Subcutaneous abdominal adipose tissue (tissue), 5 donors: ENCODE results near the gene MACC1.

Experiments used
- H3K27ac ChIP-seq: one replicate; pipeline ENCODE4 v1.7.0; 2013; ENCODE audit warnings: low read depth, mild to moderate bottlenecking, inconsistent platforms, low read length, moderate library complexity
- H3K27me3 ChIP-seq, 5 donors: one replicate each; pipeline ENCODE4 v1.7.0; 2013; ENCODE audit warnings: low read length in 5 of 5, inconsistent platforms in 1 of 5; ENCODE audit not compliant: control insufficient read depth in 5 of 5, insufficient read depth in 4 of 5
- H3K36me3 ChIP-seq, 5 donors: one replicate each; pipeline ENCODE4 v1.7.0; 2013; ENCODE audit warnings: low read length in 5 of 5; ENCODE audit not compliant: control insufficient read depth in 5 of 5, insufficient read depth in 5 of 5
- H3K4me1 ChIP-seq, 5 donors: one replicate each; pipeline ENCODE4 v1.7.0; 2013; ENCODE audit warnings: low read length in 5 of 5, mild to moderate bottlenecking in 3 of 5, moderate library complexity in 1 of 5; ENCODE audit not compliant: control insufficient read depth in 5 of 5, insufficient read depth in 5 of 5
- H3K4me3 ChIP-seq, 5 donors: one replicate each; pipeline ENCODE4 v1.7.0; 2013; ENCODE audit warnings: low read length in 5 of 5, low read depth in 1 of 5
- H3K9ac ChIP-seq, 5 donors: one replicate each; pipeline ENCODE4 v1.7.0; 2013; ENCODE audit warnings: low read length in 5 of 5, mild to moderate bottlenecking in 4 of 5, moderate library complexity in 3 of 5
- H3K9me3 ChIP-seq, 5 donors: one replicate each; pipeline ENCODE4 v1.7.0; 2013; ENCODE audit warnings: low read length in 5 of 5; ENCODE audit not compliant: control insufficient read depth in 5 of 5
- donor health status: healthy.
- donor health status: healthy.
- donor health status: healthy.
- donor health status: healthy.
- donor health status: healthy.

The MACC1 gene, protein sequence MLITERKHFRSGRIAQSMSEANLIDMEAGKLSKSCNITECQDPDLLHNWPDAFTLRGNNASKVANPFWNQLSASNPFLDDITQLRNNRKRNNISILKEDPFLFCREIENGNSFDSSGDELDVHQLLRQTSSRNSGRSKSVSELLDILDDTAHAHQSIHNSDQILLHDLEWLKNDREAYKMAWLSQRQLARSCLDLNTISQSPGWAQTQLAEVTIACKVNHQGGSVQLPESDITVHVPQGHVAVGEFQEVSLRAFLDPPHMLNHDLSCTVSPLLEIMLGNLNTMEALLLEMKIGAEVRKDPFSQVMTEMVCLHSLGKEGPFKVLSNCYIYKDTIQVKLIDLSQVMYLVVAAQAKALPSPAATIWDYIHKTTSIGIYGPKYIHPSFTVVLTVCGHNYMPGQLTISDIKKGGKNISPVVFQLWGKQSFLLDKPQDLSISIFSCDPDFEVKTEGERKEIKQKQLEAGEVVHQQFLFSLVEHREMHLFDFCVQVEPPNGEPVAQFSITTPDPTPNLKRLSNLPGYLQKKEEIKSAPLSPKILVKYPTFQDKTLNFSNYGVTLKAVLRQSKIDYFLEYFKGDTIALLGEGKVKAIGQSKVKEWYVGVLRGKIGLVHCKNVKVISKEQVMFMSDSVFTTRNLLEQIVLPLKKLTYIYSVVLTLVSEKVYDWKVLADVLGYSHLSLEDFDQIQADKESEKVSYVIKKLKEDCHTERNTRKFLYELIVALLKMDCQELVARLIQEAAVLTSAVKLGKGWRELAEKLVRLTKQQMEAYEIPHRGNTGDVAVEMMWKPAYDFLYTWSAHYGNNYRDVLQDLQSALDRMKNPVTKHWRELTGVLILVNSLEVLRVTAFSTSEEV

DNA sequence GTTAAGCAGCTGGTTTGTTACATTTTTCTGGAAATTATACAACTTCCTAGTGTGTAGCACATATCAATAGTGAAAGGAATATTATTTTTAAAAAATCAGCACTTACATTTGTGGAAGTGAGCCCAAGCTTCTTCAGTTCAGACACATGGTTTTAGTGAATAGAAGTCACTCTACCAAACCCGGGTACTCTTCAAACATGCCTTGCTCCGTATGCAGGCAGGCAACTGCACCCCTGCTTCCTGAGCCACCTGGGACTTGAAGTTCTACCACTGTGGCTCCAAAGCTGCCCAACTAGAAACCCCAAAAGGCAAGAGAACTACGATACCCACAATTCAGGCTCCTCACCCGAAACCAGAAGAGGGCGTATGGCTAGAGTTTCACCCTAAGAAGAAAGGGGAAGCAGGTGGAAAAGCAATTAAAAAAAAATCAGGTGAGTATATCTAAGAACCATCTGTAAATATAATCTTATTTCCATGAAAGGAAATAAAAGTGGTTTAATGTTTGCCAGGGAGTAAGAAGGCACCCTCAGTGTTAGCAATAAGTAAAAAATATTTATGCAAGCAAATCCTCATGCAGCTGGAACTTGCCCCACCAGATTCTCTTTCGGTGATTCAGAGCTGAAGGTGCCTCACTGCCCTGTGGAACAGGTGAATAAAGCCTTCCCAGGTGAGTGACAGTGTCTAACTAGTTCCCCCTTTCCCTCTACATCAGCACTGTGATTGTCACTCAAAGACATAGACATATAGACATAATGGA, at the start of gene MACC1:
Gene MACC1 (minus strand): TSS at position 192 of the 756 bp plus-strand sequence. CDS start 55,522 bp downstream, outside the sequence.
- no peaks in the 10 kb centered on the region for H3K36me3 ChIP-seq
- peak within 1 kb of the TSS in 3 of 5 donors; percentile 33 to 43 (median 40) for H3K4me3 ChIP-seq
- no peak within 1 kb of the TSS for H3K27ac ChIP-seq
- H3K9ac ChIP-seq, result peak within 1 kb of the TSS in 1 of 5 donors; percentile 17
- no peaks in the 10 kb centered on the region for H3K9me3 ChIP-seq
- no peaks in the 10 kb centered on the region for H3K27me3 ChIP-seq
- H3K4me1 ChIP-seq, result peaks cover 0 to 13% (median 3%) of the 10 kb centered on the region in 5 donors

DNA sequence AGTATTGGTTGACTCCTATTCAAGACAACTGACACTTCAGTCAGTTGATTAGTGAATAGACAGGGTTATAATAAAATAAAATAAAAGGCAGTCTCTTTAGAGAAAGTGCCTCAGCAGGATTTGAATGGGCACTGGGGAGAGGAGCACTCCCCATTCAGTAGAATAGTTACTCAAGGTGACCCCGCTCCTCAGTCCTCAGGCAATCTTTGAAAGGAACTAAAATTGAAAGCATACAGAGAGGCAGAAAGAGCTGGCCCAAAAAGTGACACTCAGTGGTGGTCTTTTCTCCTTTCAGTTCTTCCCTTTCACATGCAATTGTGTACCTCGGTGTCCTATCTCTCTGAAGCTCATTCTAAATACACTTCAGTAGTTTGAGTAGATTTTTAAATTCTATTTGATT, 47.4 kb upstream of the MACC1 start:
- no peaks in the 10 kb centered on the region for H3K36me3 ChIP-seq
- no peak overlapping the region for H3K9ac ChIP-seq
- no peak overlapping the region for H3K27ac ChIP-seq
- peaks cover 0 to 2% (median 0%) of the 10 kb centered on the region in 5 donors for H3K27me3 ChIP-seq
- H3K4me1 ChIP-seq, result peaks cover 0 to 7% (median 0%) of the 10 kb centered on the region in 5 donors
- H3K9me3 ChIP-seq, result no peaks in the 10 kb centered on the region
- H3K4me3 ChIP-seq, result no peak overlapping the region

DNA sequence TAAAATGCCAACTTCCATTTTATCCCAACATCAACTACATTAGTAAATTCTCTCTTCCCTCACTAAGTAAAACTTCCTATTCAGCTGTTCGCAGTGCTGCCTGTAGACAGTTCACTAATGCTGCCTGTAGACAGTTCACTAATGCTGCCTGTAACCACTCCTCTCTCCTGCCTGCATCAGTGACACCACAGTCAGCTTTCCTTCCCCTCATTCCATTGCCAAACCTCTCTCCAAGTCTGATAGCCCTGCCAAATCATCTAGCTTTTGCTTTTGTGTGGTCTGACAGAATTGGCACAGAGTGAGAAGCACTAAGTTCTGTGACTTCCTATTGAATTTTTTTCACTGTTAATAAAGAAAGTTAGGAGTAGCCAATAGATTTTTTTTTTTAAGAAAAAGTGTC, 43.0 kb upstream of the MACC1 start:
- Histone ChIP-seq H3K9ac (no peak overlapping the region), H3K4me3 (no peak overlapping the region), H3K36me3 (no peaks in the 10 kb centered on the region), H3K4me1 (peaks cover 0 to 7% (median 0%) of the 10 kb centered on the region in 5 donors), H3K27ac (no peak overlapping the region), H3K27me3 (peaks cover 0 to 2% (median 0%) of the 10 kb centered on the region in 5 donors), H3K9me3 (no peaks in the 10 kb centered on the region)

DNA sequence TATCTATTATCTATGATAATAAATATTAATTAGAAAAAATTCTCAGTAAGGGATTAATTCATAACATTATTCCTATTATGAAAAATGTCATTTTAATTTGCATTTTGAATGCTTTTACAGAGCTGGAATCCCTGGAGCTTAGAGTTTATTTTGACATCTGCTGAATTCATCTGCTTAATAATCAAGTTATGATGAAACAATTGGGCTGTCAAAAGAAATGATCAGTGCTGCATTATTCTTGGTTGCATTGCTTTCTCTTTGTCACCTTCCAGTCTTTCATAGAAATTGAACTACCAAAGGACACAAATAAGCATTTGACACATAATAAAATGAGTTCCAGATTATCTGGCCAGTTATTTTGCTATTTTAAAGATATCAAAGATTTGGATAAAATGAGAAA, 40.0 kb upstream of the MACC1 start:
- Histone ChIP-seq H3K27me3 (peaks cover 0 to 2% (median 0%) of the 10 kb centered on the region in 5 donors), H3K36me3 (no peaks in the 10 kb centered on the region), H3K27ac (no peak overlapping the region), H3K4me3 (no peak overlapping the region), H3K9me3 (no peaks in the 10 kb centered on the region), H3K9ac (no peak overlapping the region), H3K4me1 (peaks cover 0 to 7% (median 0%) of the 10 kb centered on the region in 5 donors)

DNA sequence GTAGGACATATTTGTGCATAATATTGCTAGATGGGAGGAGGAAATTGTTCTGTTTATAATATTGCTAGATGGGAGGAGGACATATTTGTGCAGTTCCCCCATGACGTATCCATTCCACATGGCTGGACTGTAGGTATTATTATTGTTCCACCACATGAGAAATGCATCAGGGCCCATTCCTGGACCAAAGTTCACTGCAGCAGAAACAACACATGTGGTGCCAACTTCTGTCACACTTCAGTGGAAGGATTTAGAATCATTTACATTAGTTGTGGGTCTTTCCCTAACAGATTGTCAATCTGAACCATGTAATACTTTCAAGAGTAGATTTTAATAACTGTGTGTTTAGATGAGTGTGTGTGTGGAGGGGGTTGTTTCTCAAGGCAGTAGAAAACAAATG, 32.7 kb upstream of the MACC1 start:
- H3K9me3 ChIP-seq, result no peaks in the 10 kb centered on the region
- H3K9ac ChIP-seq, result no peak overlapping the region
- H3K4me1 ChIP-seq, result no peaks in the 10 kb centered on the region
- no peak overlapping the region for H3K27ac ChIP-seq
- H3K27me3 ChIP-seq, result no peaks in the 10 kb centered on the region
- no peak overlapping the region for H3K4me3 ChIP-seq
- no peaks in the 10 kb centered on the region for H3K36me3 ChIP-seq

DNA sequence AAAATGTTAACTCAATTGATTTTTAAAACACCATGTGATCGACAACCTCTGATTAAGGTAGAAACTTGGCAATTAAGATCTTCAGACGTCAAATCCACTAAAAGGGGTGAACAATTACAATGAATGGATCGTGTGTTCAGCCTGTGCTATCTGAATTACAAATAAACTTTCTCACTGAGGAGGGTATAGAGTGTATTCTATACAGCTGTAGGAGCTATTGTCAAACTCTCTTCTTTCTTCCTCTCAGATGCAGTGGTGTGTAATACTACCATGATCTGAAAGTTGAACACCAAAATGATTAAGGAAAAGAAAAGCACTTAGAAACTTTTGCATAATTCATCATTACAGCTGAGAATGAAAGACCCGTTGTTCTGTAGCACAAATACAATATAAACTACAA, 32.2 kb upstream of the MACC1 start:
- H3K4me1 ChIP-seq, result peaks cover 0 to 4% (median 0%) of the 10 kb centered on the region in 5 donors
- H3K4me3 ChIP-seq, result no peak overlapping the region
- no peak overlapping the region for H3K9ac ChIP-seq
- no peaks in the 10 kb centered on the region for H3K36me3 ChIP-seq
- no peaks in the 10 kb centered on the region for H3K27me3 ChIP-seq
- no peak overlapping the region for H3K27ac ChIP-seq
- no peaks in the 10 kb centered on the region for H3K9me3 ChIP-seq

DNA sequence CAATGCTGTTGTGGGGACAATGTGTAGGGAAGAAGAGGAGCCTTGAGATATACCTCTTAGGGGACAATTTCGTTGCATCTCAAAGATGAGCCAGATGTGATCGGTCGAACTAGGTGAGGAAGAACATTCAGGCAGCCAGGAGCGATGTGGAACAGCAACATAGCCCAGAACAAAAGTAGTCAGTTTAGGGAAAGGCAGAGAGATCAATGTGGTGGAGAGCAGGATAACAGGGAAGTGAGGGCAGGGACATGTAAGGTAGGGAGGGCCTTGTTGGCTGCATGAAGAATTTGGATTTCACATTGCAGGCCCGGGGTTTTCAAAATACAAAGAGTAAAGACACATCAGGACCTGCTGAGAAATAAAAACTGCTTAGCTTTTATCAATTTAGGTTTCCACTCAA, 29.1 kb upstream of the MACC1 start:
- Histone ChIP-seq H3K36me3 (no peaks in the 10 kb centered on the region), H3K27me3 (no peaks in the 10 kb centered on the region), H3K9me3 (no peaks in the 10 kb centered on the region), H3K9ac (no peak overlapping the region), H3K4me3 (no peak overlapping the region), H3K27ac (no peak overlapping the region), H3K4me1 (peaks cover 0 to 6% (median 0%) of the 10 kb centered on the region in 5 donors)

DNA sequence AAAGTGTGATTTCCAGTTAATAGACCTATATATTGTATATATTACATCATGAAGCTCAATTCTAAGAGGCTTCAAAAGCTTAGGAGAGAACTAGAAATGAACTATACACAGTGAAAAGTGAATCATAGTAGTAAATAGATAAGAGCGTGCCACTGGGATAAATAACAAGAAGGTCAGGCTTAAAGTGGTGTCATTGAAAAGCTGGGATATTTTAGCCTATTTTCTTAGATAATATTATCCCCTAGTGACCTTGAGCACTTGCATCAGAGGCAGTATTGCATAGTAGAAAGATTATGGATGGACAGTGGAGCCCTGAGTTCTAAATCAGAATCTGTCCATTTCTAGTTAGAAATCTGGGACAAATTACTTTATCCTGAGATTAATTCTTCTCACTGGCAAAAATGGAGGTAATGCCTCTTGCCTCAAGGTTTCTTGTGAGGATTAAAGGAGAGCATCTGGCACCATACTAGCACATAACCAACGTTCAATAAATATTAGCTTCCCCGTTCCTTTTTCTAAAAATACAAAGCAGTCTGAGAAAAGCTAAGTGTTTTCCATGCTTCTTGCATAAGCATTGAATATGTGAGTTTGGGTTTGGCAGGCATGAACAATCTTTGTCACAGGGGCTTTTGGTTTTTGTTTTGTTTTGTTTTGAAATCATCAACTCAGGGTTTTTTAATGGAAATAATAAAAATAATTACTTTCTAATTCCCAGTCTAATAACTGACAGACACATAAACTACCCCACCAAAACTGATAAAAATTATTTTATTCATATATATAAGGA, 27.3 kb upstream of the MACC1 start:
- Histone ChIP-seq H3K9me3 (no peaks in the 10 kb centered on the region), H3K9ac (no peak overlapping the region), H3K36me3 (no peaks in the 10 kb centered on the region), H3K4me1 (peaks cover 0 to 6% (median 0%) of the 10 kb centered on the region in 5 donors), H3K27ac (no peak overlapping the region), H3K4me3 (no peak overlapping the region), H3K27me3 (no peaks in the 10 kb centered on the region)

DNA sequence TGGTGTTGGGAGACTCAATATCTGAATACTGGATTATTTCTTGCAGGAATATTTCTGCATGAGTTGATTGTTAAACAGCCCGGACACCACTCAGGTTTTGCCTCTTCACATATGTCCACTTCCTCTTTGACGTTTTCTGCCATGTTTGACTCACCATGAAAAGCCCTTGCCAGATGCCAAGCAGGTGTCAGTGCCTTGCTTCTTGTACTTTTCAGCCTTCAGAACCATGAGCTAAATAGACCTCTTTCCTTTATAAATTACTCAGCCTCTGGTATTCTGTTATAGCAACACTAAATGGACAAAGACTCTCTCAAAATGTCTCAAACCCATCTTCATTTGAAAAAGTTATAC, 24.7 kb upstream of the MACC1 start:
- H3K9ac ChIP-seq, result no peak overlapping the region
- H3K4me1 ChIP-seq, result peaks cover 0 to 6% (median 0%) of the 10 kb centered on the region in 5 donors
- no peaks in the 10 kb centered on the region for H3K9me3 ChIP-seq

More for the DNA sequence above, 24.7 kb upstream of the MACC1 start:
- H3K27ac ChIP-seq, result no peak overlapping the region
- no peak overlapping the region for H3K4me3 ChIP-seq
- H3K27me3 ChIP-seq, result no peaks in the 10 kb centered on the region
- H3K36me3 ChIP-seq, result no peaks in the 10 kb centered on the region
